Measurements from ENCODE around the gene ZPLD1. TPM values are rescaled to one million over a fixed set of nuclear protein-coding genes. Genes with fewer than 3 reads are reported as not detected.

ZPLD1 gene
- total and polyA plus RNA-seq, 9 donors = 0.11 to 0.48 (median 0.27) TPM; not detected in 1

DNA sequence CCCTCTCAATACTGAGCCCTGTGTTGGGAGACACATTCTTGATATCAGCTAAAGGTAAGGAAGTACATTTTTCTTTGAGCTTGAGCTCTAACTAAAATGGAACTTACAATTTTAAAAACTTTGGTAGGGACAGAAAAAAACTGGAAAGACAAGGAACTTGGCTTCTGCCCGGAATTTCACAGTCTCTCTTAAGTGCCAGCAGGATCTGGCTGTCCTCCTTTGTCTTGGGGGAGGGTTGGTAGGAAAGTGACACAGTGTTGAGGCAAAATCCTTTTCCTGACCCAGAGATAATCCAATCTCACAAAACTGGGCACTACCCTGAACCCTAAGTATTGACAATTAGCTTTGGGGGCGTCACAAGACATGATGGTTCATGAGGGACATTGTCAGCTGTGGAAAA, 45.3 kb downstream of the ZPLD1 start:
- DNase-seq = no peak
- Histone ChIP-seq H3K9me3 (no peaks in the 10 kb centered on the region), H3K27ac (no peak overlapping the region), H3K27me3 (no peaks in the 10 kb centered on the region), H3K36me3 (no peaks in the 10 kb centered on the region), H3K4me3 (no peak overlapping the region), H3K4me1 (ENCODE audit: insufficient read depth) (no peaks in the 10 kb centered on the region)
- intact Hi-C loops (cut with DNase I) = no loop called here
- TF ChIP-seq POLR2A (IDR thresholded peaks at IDR 0.05) (no peak), EP300 (IDR thresholded peaks at IDR 0.05) (no peak)
- TF ChIP-seq, protein P1, sequence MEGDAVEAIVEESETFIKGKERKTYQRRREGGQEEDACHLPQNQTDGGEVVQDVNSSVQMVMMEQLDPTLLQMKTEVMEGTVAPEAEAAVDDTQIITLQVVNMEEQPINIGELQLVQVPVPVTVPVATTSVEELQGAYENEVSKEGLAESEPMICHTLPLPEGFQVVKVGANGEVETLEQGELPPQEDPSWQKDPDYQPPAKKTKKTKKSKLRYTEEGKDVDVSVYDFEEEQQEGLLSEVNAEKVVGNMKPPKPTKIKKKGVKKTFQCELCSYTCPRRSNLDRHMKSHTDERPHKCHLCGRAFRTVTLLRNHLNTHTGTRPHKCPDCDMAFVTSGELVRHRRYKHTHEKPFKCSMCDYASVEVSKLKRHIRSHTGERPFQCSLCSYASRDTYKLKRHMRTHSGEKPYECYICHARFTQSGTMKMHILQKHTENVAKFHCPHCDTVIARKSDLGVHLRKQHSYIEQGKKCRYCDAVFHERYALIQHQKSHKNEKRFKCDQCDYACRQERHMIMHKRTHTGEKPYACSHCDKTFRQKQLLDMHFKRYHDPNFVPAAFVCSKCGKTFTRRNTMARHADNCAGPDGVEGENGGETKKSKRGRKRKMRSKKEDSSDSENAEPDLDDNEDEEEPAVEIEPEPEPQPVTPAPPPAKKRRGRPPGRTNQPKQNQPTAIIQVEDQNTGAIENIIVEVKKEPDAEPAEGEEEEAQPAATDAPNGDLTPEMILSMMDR (IDR thresholded peaks at IDR 0.05) = no peak
- WGBS, 3 donors = 71 to 75% (median 74%) methylated on average over 2 of the region's 2 CpGs

DNA sequence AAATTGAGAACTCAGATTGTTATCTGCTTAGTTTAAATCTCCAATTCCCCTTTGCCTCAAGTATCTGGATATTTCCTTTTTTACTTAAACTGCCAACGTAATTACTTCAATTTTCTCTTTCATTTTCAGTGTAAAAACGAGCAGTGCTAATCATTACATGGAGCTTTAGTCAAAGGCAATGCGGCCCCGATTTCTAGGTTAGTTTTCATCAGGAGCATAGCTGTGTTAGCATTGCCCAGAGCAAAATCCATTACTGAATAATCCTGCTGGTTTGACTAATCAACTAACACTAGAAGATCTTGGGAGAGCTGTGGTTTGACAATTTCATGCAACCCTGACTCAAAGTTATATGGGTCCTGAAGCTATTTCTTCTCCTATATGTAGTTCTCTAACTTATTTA, 46.2 kb downstream of the ZPLD1 start:
- intact Hi-C loops (cut with DNase I) = no loop called here

DNA sequence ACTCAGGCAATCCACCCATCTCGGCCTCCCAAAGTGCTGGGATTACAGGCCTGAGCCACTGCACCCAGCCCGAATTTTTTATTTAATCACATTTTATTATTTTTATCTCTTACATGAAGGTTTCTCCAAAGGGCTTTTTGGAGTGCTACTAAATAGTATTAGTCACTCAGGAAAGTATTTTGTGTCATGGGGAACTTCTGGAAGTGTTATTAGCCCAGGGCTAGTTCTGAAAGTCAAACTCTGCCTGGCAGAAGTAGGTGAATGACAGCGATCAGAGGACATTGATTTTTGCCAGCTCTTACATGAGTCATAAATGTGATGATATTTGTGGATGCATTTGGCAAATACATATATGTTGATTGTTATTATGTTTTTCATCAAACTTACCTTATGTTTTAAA, 48.7 kb downstream of the ZPLD1 start:
- no peak for DNase-seq
- H3K4me1 ChIP-seq (ENCODE audit: insufficient read depth) = no peaks in the 10 kb centered on the region
- TF ChIP-seq EP300 (IDR thresholded peaks at IDR 0.05) (no peak), POLR2A (IDR thresholded peaks at IDR 0.05) (no peak)
- TF ChIP-seq, protein P1 (IDR thresholded peaks at IDR 0.05) = no peak
- H3K27me3 ChIP-seq = no peaks in the 10 kb centered on the region
- WGBS, 3 donors = 88 to 98% (median 91%) methylated on average over 3 of the region's 3 CpGs
- no peak overlapping the region for H3K4me3 ChIP-seq
- H3K9me3 ChIP-seq = no peaks in the 10 kb centered on the region
- H3K36me3 ChIP-seq = no peaks in the 10 kb centered on the region
- intact Hi-C loops (cut with DNase I) = no loop called here
- no peak overlapping the region for H3K27ac ChIP-seq

More for the DNA sequence above, 46.2 kb downstream of the ZPLD1 start:
- H3K36me3 ChIP-seq = no peaks in the 10 kb centered on the region
- TF ChIP-seq, protein P1 (IDR thresholded peaks at IDR 0.05) = no peak
- TF ChIP-seq EP300 (IDR thresholded peaks at IDR 0.05) = no peak
- no peak for TF ChIP-seq POLR2A (IDR thresholded peaks at IDR 0.05)
- no peak overlapping the region for H3K27ac ChIP-seq
- WGBS, 3 donors = 78 to 87% (median 83%) methylated on average over 4 of the region's 4 CpGs
- DNase-seq = no peak
- H3K9me3 ChIP-seq = no peaks in the 10 kb centered on the region
- no peaks in the 10 kb centered on the region for H3K4me1 ChIP-seq (ENCODE audit: insufficient read depth)
- H3K27me3 ChIP-seq = no peaks in the 10 kb centered on the region
- H3K4me3 ChIP-seq = no peak overlapping the region

DNA sequence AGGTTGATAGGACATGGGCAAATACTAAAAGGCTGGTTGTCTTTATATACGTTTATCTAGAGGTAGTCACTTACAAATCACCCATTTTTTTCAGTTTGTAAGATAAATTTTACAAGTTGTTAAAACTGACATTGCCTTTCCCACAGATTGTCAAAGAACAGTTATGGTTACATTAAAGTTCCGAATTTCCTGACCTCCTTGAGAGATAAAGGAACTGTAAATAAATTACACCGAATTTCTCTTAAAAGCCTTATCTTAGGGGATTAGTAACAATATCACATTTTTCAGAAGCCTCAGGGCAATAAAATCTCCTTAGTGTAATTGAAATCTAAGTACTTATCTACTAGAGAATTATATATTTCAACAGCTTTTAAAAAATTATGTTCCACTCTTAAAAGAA, 49.5 kb downstream of the ZPLD1 start:
- TF ChIP-seq POLR2A (IDR thresholded peaks at IDR 0.05) = no peak
- TF ChIP-seq EP300 (IDR thresholded peaks at IDR 0.05) = no peak
- TF ChIP-seq, protein P1 (IDR thresholded peaks at IDR 0.05) = no peak
- Histone ChIP-seq H3K4me1 (ENCODE audit: insufficient read depth) (no peaks in the 10 kb centered on the region), H3K9me3 (no peaks in the 10 kb centered on the region), H3K4me3 (no peak overlapping the region), H3K36me3 (no peaks in the 10 kb centered on the region), H3K27ac (no peak overlapping the region), H3K27me3 (no peaks in the 10 kb centered on the region)
- intact Hi-C loops (cut with DNase I) = no loop called here
- DNase-seq = no peak
- 30 to 39% (median 31%) methylated on average over 3 of the region's 3 CpGs for WGBS, 3 donors

Data from ovary (tissue), 9 donors.